Rectal smooth muscle tissue (tissue), 1 donor: Measurements from ENCODE around the gene COL13A1.

Experiments
- H3K27ac ChIP-seq: one replicate; pipeline ENCODE4 v1.7.0; 2013; ENCODE audit warnings: low read depth, low read length, inconsistent platforms
- H3K27me3 ChIP-seq: one replicate; pipeline ENCODE4 v1.7.0; 2013; ENCODE audit warnings: low read length; ENCODE audit not compliant: control insufficient read depth, insufficient read depth
- H3K36me3 ChIP-seq: one replicate; pipeline ENCODE4 v1.7.0; 2013; ENCODE audit warnings: low read length; ENCODE audit not compliant: control insufficient read depth, insufficient read depth
- H3K4me1 ChIP-seq: one replicate; pipeline ENCODE4 v1.7.0; 2013; ENCODE audit warnings: low read length; ENCODE audit not compliant: control insufficient read depth, insufficient read depth
- H3K4me3 ChIP-seq: one replicate; pipeline ENCODE4 v1.7.0; 2013; ENCODE audit warnings: low read length
- H3K9ac ChIP-seq: one replicate; pipeline ENCODE4 v1.7.0; 2013; ENCODE audit warnings: low read length

COL13A1 gene

DNA sequence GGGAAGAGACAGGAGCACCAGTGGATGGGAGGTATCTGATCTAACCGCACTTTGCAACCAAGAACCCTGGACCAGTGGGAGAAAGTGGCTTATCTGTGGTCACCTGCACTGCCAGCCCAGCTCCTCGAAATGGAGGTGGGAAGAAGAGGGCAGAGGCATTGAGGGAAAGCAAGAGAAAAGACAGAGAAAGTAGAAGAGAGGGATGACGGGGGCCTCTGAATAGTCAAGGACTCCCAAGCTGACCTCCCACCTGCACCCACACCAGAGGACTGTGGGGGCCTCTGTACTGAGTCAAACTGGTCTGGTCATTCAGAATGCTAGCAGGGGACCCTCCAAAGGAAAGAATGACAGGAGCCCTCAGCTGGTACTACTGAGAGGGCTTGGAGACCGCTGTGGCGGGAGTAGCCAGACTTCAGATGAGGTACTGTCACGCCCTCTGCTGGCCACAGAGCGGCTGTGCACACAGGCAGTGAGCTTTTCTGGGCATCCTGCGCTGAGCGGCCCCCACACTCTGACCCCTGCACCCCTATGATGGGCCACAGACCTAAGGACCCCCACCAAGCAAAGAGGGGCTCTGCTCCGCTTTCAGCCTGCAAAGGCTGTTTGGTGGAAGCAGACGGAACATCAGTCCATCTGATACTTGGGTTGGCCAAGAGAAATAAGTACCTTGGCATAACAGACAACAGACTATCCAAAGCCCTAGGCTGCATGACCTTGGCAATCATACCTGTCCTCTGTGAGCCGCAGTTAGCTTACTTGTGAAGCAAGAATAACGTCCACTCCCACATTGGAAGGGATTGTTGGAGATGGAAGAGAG, 112.9 kb downstream of the COL13A1 start:
- Histone ChIP-seq H3K36me3 (no peaks in the 10 kb centered on the region), H3K27ac (no peak overlapping the region), H3K4me3 (no peak overlapping the region), H3K4me1 (peaks cover 22% of the 10 kb centered on the region), H3K9ac (no peak overlapping the region), H3K27me3 (no peaks in the 10 kb centered on the region)

DNA sequence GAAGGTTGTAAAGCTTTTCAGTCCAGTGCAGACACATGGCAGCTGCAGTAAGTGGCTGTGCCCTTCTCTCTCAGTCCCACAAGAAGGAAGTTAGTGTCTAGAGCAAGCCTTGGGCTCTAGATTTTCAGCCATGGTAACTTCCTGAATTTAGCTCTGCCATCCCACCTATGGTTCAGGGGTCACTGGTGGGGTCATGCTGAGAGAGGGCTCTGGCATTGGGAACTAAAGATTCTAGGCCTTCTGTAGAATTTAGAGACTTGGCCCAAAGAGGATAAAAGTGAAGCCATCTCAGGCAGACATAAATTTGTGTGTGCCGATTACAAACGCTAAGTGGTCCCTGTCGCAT, 113.5 kb downstream of the COL13A1 start:
- H3K9ac ChIP-seq, result no peak overlapping the region
- H3K36me3 ChIP-seq, result no peaks in the 10 kb centered on the region
- no peak overlapping the region for H3K27ac ChIP-seq
- no peaks in the 10 kb centered on the region for H3K27me3 ChIP-seq
- H3K4me1 ChIP-seq, result peaks cover 22% of the 10 kb centered on the region
- H3K4me3 ChIP-seq, result no peak overlapping the region

DNA sequence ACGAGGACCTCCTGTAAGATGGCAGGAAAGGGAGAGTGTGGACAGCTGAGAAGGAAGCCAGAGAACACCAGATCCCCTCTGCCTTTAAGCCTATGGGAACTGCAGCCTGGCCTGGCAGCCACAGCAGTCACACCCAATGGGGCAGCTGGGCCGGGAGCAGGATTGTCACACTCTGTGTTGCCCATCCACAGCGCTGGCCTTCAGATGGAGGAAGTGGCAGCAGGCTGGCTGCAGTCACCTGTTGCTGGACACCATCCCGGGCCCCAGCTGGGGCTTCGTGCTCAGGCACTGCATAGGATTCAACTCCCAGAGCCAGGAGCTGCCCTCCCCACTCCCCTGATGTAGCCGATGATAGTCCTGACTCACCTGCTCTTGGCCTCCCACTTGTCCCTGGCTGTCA, 114.4 kb downstream of the COL13A1 start:
- Histone ChIP-seq H3K4me3 (no peak overlapping the region), H3K9ac (no peak overlapping the region), H3K27me3 (no peaks in the 10 kb centered on the region), H3K36me3 (no peaks in the 10 kb centered on the region), H3K4me1 (peaks cover 20% of the 10 kb centered on the region), H3K27ac (no peak overlapping the region)

DNA sequence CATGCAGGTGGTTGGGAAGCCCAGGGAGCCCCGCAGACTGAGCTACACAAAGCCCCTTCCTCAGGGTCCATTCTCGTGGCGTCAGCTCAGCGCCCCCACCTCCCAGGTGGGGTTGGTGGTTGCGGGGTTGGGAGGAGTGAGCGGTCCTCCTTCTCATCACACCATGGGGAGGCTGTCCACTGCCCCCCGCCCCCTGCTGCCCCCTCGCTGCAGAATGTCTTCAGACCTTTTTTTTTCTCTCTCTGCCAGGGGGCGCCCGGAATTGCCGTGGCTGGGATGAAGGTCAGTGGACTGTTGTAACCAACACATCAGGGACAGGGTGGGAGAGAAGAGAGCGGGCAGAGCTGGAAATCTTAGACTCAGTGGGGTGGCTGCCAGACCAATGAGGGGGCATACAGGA, 116.3 kb downstream of the COL13A1 start:
- Histone ChIP-seq H3K36me3 (no peaks in the 10 kb centered on the region), H3K4me1 (peaks cover 4% of the 10 kb centered on the region), H3K27ac (no peak overlapping the region), H3K27me3 (no peaks in the 10 kb centered on the region), H3K4me3 (no peak overlapping the region), H3K9ac (no peak overlapping the region)

DNA sequence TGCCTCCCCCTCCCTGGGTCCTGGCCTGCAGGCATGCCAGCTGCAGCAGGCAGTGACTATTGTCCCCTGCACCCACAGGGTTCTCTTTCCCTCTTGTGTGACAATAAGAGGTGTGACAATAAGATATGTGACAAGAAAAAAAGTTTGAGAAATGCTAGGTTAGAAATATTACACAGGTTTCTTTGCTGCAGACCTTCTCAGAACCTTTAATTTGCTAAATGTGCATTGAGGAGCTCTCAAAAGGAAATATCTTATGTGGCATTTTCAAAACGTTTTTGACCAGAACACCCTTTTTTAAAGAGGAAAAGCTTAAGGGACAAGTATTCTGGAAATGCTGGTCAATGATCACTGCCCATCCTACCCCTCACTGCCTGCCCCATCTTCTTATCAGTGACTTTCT, 117.5 kb downstream of the COL13A1 start:
- Histone ChIP-seq H3K27me3 (no peaks in the 10 kb centered on the region), H3K4me1 (peaks cover 2% of the 10 kb centered on the region), H3K9ac (no peak overlapping the region), H3K4me3 (no peak overlapping the region), H3K27ac (no peak overlapping the region), H3K36me3 (no peaks in the 10 kb centered on the region)

DNA sequence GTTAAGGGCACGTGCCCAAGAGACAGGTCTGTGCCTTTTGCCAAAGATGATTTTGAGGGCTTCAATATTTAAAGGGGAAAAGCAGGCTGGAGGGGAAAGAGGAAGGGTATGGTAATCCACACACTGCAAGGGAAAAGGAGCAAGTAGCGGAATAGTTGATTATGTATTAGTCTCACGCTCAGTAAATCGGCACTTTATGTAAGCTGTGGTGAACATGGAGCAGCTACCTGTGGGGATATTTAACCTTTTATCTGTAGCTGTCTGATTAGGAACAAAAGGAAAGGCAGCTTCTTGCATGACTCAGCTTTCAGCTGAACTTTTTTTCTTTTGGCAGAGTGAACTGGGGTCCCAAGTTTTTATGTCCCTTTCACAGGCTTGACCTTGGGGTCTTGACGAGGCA, 123.4 kb downstream of the COL13A1 start:
- H3K36me3 ChIP-seq, result no peaks in the 10 kb centered on the region

DNA sequence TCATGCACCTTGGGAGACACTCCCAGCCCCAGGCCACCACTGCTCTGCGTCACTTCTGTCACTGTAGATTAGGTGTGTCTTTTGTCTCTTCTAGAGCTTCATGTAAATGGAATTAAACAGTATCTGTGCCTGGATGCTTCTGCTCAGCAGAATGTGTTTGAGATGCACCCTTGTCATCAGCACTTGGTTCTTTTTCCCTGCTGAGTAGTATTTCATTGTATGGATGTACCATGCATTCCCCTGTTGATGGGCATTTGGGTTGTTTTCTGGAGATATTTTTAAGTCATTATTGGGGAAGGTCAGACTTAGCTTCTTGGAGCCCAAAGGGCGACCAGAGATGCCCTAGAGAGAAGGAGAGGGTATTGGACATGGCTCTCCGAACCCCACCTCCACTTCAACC, 126.6 kb downstream of the COL13A1 start:
- Histone ChIP-seq H3K27me3 (no peaks in the 10 kb centered on the region), H3K4me3 (no peak overlapping the region), H3K36me3 (no peaks in the 10 kb centered on the region), H3K27ac (no peak overlapping the region), H3K4me1 (no peaks in the 10 kb centered on the region), H3K9ac (no peak overlapping the region)

More for the DNA sequence above, 123.4 kb downstream of the COL13A1 start:
- H3K27me3 ChIP-seq, result no peaks in the 10 kb centered on the region
- H3K9ac ChIP-seq, result no peak overlapping the region
- H3K4me1 ChIP-seq, result no peaks in the 10 kb centered on the region
- H3K27ac ChIP-seq, result no peak overlapping the region
- no peak overlapping the region for H3K4me3 ChIP-seq

DNA sequence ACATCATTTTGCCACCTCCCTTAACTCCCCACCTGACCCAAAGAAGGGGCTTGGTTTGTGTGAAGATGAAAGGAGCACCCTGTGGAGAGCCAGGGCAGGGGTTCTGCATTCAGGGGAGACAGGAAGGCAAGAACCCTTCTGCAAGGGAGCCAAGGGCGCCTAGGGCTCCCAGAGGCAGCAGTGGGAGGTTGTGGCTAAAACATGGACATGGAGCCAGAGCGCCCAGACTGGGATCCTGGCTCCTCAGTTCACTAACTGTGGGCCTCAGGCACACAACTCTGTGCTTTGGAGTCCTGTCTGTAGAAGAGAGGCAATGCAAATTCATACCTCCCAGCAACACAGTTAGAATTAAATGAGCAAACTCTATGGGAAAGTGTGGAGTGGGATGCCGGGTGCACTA, 127.9 kb downstream of the COL13A1 start:
- Histone ChIP-seq H3K27me3 (no peaks in the 10 kb centered on the region), H3K4me1 (no peaks in the 10 kb centered on the region), H3K9ac (no peak overlapping the region), H3K4me3 (no peak overlapping the region), H3K27ac (no peak overlapping the region), H3K36me3 (no peaks in the 10 kb centered on the region)

DNA sequence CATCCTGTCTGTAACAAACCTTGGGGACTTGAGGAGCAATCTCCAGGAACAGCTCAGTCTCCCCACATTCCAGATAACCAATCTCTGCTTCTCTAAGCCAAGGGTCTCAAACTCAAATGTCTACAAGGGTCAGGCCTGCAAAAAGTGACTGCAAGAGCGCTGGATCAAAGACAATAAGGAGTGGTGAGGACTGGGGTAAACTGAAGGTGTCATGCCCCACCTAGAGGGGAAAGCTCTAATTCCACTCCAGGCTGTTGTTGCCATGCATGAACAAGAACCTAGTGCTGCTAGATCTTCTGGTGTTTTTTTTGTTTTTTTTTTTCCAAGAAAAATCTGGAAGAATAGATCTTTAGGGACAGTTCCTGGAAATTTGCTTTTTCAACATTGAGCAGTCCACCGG, 133.1 kb downstream of the COL13A1 start:
- no peak overlapping the region for H3K9ac ChIP-seq
- no peaks in the 10 kb centered on the region for H3K27me3 ChIP-seq
- H3K4me1 ChIP-seq, result no peaks in the 10 kb centered on the region
- no peak overlapping the region for H3K27ac ChIP-seq
- H3K4me3 ChIP-seq, result no peak overlapping the region
- no peaks in the 10 kb centered on the region for H3K36me3 ChIP-seq

DNA sequence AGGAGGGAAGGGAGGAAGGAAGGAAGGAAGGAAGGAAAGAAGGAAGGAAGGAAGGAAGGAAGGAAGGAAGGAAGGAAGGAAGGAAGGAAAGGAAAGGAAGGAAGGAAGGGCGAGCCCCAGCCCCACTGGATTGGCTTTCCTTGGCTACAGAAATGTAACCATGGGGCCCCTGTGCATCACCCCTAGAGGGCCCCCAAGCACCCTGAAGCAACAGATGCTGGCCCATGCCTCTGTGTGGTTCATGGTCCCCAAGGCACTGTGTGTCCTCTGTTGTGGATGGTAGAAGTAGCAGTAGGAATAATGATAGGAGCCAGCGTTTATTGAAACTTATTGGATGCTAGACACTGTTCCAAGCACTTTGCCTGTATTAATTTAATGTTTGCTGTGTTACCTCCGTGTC, 134.4 kb downstream of the COL13A1 start:
- H3K27ac ChIP-seq, result no peak overlapping the region
- no peak overlapping the region for H3K4me3 ChIP-seq
- H3K9ac ChIP-seq, result no peak overlapping the region
- H3K36me3 ChIP-seq, result no peaks in the 10 kb centered on the region
- no peaks in the 10 kb centered on the region for H3K4me1 ChIP-seq
- no peaks in the 10 kb centered on the region for H3K27me3 ChIP-seq

DNA sequence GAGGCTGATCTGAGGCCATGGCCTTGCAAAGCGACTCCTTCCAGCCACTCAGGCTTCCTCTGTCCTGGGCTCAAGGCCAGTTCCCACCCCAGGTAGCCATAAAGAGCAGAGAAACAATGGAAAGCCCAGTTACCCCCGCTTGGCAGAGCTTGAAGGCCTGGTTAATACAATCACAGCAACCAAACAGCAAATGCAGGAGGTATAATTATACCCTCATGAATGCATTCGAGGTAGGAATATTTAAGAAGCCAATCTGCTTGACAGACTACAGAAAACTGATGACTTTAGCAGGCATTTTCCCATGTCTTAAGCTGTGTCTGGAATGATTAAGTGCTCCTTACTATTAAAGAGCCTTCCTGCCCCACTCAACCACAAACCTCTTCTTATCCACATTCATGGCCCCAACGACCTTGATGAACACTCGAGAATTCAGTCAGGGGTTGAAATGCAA, 136.9 kb downstream of the COL13A1 start:
- no peaks in the 10 kb centered on the region for H3K36me3 ChIP-seq
- no peaks in the 10 kb centered on the region for H3K4me1 ChIP-seq
- no peak overlapping the region for H3K9ac ChIP-seq
- H3K27ac ChIP-seq, result no peak overlapping the region
- H3K4me3 ChIP-seq, result no peak overlapping the region
- H3K27me3 ChIP-seq, result no peaks in the 10 kb centered on the region

DNA sequence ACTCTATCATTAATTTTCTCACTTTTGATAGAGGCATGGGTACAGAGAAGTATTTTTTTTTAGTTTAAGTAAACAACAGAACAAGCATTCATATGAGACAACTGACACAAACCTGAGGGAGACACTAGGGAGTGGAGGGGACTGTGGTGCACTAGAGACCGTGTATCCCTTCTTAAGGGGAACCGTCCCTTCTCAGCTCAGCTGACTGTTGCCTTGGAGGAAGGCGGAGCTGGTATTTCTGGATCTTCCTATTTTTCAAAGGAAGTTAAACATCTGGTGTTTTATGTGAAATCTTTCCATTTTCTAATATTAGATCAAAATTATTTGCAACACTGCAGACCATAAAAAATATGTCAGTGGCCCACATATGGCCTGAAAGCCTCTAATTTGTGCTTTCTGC, 137.4 kb downstream of the COL13A1 start:
- Histone ChIP-seq H3K27ac (no peak overlapping the region), H3K36me3 (no peaks in the 10 kb centered on the region), H3K27me3 (no peaks in the 10 kb centered on the region), H3K9ac (no peak overlapping the region), H3K4me3 (no peak overlapping the region), H3K4me1 (no peaks in the 10 kb centered on the region)

DNA sequence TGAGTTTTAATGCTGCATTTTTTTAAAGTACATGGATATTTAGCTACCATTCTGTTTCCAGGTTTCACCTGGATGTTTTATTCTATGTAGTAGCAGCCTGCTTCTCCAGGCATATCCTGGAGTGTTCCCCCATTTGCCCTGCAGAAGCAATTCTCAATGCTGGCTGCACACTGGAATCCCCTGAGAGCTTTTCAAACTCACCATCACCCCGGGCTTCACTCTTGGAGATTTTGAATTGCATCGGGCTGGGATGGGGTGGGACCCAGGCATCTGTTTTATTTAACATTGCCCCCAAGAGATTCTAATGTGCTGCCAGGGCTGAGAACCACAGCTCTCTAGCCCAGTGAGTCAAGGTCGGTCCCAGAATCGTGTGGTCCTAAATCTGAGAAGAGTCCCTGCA, 137.8 kb downstream of the COL13A1 start:
- Histone ChIP-seq H3K27ac (no peak overlapping the region), H3K36me3 (no peaks in the 10 kb centered on the region), H3K27me3 (no peaks in the 10 kb centered on the region), H3K4me1 (no peaks in the 10 kb centered on the region), H3K4me3 (no peak overlapping the region), H3K9ac (no peak overlapping the region)
